Cardiac septum (tissue), 1 donor: ENCODE data around the gene WDR73. TPM values are rescaled to one million over a fixed set of nuclear protein-coding genes. Genes with fewer than 3 reads are reported as not detected.
"Not testable (repeated sequence)": the region's sequence is repeated elsewhere in the genome, so short reads cannot be mapped to it uniquely, and the experiment has no call there.

Source experiments
- DNase-seq: peaks from one replicate; pipeline ENCODE4 v3.0.0-alpha.2; 2020; ENCODE audit warnings: low spot score
- intact Hi-C: fragments of 100-400 bp; cut with DNase I; formaldehyde crosslinking; loops from one replicate; pipeline ENCODE4 v1.14.0; 2022
- total RNA-seq: library from RNA; stranded (reverse); fragmentation: NEBNext Ultra II Directional; extraction: Animal tissue kit (Norgen Biotek cat#: 25700); gene quantifications from one replicate; pipeline ENCODE4 v1.2.1, GENCODE V29; 2021
- donor health status: DM: no; HTN: no; CAD: no.

WDR73 gene
- total RNA-seq, 1 donor from 2014 or later = 15.2 TPM

- intact Hi-C loops = loop anchor here (5.0 to 10.0 kb wide), 4 partner anchors 56 to 258 kb away; partner anchors contain the start of genes ALPK3, SEC11A and ZNF592
These were observed 4.8 kb upstream of the WDR73 start for GRCh38 chr15:84658788-84659411.

DNA sequence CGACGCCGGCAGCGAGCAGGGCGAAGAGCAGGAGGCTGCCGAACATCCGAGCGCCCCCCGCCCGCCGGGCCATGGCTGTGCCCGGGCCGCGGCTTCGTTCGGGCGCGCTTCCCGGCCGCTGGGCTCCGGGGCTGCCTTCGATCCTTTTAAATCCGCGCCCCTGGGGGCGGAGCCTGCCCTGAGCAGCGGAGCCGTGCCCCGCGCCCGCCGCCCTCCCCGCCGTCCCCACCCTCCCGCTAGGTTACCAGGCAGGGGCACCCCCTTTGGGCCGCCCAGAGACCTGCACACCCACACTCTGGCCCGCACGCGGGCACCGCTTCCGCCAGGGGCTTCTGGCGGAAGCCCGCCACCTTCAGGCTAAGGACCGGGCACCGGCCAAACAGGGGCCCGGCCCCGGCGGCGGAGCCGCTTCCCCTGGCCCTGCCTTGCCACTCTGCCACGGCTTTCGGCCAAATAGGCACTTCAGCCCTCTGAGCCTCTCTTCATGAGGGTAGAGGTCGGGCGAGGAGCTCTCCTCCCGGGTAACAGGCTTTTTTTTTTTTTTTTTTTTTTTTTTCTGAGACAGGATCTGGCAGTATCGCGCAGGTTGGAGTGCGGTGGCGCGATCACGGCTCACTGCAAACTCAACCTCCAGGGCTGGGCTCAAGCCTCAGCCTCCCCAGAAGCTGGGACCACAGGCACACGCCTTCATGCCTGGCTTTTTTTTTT, 4.2 kb upstream of the WDR73 start, which contains the start of gene NMB:
Gene NMB (minus strand): TSS at position 120 of the 708 bp plus-strand sequence. CDS start 47 bp downstream, at position 73.
- peak; percentile 90 for DNase-seq
- intact Hi-C loops = loop anchor here (5.0 to 10.0 kb wide), 4 partner anchors 57 to 259 kb away; partner anchors contain the start of genes ALPK3, SEC11A and ZNF592

More at GRCh38 chr15:84658788-84659411, 4.8 kb upstream of the WDR73 start:
- no peak for DNase-seq

DNA sequence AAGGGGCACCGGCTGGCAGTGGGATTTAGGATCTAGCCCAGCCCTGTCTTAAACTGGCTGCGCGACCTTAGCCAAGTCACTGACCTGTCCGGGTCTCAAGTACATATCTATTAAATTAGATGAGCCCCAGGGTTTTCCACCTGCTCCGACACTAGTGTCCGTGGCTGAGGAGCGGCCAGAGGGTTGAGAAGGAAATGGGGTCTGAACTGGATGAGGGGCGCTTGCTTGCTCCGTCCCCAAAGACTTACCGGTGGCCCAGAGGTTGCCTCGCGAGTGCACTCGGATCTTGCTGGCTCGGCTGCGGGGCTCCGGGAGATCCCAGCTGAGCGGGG, 3.6 kb upstream of the WDR73 start:
- DNase-seq = no peak
- intact Hi-C loops = loop anchor here (5.0 to 10.0 kb wide), 4 partner anchors 57 to 260 kb away; partner anchors contain the start of genes ALPK3, SEC11A and ZNF592

- no peak for DNase-seq
- intact Hi-C loops = loop anchor here (5.0 to 10.0 kb wide), 4 partner anchors 58 to 260 kb away; partner anchors contain the start of genes ALPK3, SEC11A and ZNF592
These were observed 2.9 kb upstream of the WDR73 start for GRCh38 chr15:84656972-84657371.

DNA sequence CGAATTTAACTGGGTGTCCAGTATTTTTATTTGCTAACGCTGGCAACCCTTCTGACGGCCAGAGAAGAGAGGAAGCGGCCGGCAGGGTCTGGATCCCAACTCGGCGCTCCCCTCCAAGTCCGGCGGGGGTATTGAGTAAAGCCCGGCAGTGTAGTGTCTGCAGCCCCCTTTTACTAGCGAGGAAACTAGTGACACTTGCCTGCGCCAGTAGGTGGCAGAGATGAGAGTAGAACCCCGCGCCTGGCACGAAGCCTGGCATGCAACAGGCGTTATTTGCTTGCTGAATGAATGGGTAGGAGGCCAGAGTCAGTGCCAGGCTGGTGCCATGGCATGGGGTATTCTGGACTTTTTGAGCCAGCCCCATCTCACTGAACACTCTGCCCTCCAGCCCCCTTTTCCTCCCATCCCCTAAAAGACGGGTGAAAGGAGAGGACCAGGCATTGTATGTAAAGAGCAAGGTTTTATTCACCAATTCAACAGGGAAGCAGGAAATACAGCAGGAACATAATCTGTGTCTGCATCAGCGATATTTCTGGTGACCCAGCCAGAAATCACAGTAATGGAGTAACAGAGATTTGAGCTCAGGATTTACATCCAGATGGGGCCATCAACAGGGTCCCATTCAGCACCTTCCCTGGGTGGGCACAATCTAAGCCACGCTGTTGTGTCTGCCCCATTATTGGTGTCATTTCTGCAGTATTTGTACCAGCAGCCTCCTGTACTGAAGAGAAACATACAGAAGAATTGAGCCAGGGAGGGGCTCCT, 788 bp upstream of the WDR73 start:
- DNase-seq = peak; percentile 89
- intact Hi-C loops = loop anchor here (2.0 to 10.0 kb wide), 7 partner anchors 20 to 272 kb away; partner anchors contain the start of genes ALPK3, SEC11A, ZNF592 and ZSCAN2

GRCh38 chr15:84653584-84653909, 536 bp downstream of the WDR73 start:
- intact Hi-C loops = loop anchor here (5.0 to 10.0 kb wide), 2 partner anchors 61 to 274 kb away; partner anchors contain the start of gene SEC11A

DNA sequence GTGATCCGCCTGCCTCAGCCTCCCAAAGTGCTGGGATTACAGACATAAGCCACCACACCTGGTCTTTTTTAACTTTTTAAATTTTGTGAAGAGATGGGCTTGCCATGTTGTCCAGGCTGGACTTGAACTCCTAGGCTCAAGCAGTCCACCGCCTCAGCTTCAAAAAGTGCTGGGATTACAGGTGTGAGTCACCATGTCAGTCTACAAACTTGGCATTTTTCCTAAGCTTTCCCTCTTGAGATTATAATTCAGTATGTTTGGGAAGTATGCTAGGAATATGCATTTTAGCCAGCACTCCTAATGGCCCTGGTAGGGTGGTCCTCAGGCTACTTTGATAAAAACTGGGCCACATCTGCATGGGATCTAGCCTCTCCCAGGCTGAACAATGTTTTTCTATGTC, 4.4 kb downstream of the WDR73 start:
- intact Hi-C loops = loop anchor here (5.0 to 10.0 kb wide), 2 partner anchors 65 to 278 kb away; partner anchors contain the start of gene SEC11A
- DNase-seq = no peak

More at GRCh38 chr15:84653584-84653909, 536 bp downstream of the WDR73 start:
- no peak for DNase-seq

- no peak for DNase-seq
- intact Hi-C loops = no loop called here
These were observed 5.5 kb downstream of the WDR73 start for GRCh38 chr15:84648539-84648938.

DNA sequence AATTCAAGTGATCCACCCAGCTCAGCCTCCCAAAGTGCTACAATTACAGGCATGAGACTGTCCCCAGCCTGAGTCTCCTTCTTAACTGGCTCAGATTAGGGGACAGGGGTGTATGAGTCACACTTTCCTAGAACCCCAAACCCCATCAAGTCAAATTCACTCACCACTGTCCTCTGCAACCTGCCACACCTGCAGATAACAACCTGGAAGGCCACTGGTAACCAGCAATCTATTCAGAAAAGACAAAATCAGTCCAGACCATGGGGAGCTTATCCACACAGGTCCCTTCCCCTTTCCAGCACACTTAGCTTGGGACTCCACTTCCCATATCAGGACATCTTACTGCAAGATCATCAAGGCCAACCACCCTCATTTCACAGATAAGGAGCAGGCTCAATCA, 6.4 kb downstream of the WDR73 start:
- intact Hi-C loops = no loop called here

DNA sequence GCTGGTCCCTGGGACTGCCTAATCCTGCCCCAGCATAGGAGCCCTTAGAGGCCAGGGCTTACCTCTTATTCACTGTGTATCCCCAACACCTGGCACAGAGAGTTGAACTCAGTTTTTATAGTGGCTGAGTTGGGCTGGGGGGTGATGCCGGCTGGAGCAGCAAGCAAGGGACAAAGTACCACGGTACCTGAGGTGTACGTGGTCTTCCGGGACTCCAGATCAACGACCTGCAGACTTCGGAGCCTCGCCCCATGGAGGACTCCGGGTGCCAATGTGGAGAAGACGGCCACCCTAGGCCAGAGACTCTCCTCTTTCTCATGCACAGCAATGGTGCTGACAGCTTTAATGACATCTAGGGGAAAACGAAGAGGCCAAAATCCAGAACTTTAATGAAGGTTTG, 8.1 kb downstream of the WDR73 start:
- intact Hi-C loops = no loop called here
- no peak for DNase-seq

More for the DNA sequence above, 6.4 kb downstream of the WDR73 start:
- DNase-seq = no peak

GRCh38 chr15:84645496-84645895, 8.6 kb downstream of the WDR73 start:
- intact Hi-C loops = no loop called here
- no peak for DNase-seq

DNA sequence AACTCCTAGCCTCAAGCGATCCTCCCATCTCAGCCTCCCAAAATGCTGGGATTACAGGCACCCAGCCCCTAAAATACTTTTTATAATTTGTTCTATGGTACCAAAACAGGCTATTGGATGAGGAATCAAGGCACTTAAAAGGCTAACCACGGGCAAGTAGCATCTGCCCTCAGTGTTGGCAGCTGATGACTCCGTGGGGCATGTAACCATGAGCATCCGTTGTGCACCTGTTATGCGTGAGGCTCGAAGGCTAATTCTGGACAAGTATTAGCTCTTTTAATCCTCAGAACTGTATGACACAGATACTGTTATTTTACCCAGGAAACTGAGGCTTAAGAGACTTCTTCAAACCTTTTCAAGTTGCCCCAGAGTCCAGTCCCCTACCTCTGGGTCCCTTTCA, 10.2 kb downstream of the WDR73 start:
- intact Hi-C loops = no loop called here
- peak; percentile 19 for DNase-seq

- intact Hi-C loops, DNase-seq: not testable (repeated sequence)
These were observed 11.4 kb downstream of the WDR73 start for GRCh38 chr15:84642640-84643039.

DNA sequence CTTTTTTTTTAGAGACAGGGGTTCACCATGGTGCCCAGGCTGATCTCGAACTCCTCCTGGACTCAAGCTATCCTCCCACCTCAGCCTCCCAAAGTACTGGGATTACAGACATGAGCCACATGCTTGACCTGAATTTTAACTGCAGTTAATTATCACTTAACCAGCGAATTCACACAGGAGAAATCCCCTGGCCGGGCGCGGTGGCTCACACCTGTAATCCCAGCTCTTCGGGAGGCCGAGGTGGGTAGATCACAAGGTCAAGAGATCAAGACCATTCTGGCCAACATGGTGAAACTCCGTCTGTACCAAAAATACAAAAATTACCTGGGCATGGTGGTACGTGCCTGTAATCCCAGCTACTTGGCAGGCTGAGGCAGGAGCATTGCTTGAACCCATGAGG, 12.2 kb downstream of the WDR73 start:
- DNase-seq, intact Hi-C loops: not testable (repeated sequence)

- intact Hi-C loops = no loop called here
These were observed 16.0 kb downstream of the WDR73 start for GRCh38 chr15:84638103-84638502.

GRCh38 chr15:84634228-84634837, 19.8 kb downstream of the WDR73 start:
- intact Hi-C loops = loop anchor here (2.0 kb wide), 1 partner anchor 20 kb away; the partner anchor contains the start of gene WDR73
- no peak for DNase-seq

More at GRCh38 chr15:84638103-84638502, 16.0 kb downstream of the WDR73 start:
- DNase-seq = no peak

DNA sequence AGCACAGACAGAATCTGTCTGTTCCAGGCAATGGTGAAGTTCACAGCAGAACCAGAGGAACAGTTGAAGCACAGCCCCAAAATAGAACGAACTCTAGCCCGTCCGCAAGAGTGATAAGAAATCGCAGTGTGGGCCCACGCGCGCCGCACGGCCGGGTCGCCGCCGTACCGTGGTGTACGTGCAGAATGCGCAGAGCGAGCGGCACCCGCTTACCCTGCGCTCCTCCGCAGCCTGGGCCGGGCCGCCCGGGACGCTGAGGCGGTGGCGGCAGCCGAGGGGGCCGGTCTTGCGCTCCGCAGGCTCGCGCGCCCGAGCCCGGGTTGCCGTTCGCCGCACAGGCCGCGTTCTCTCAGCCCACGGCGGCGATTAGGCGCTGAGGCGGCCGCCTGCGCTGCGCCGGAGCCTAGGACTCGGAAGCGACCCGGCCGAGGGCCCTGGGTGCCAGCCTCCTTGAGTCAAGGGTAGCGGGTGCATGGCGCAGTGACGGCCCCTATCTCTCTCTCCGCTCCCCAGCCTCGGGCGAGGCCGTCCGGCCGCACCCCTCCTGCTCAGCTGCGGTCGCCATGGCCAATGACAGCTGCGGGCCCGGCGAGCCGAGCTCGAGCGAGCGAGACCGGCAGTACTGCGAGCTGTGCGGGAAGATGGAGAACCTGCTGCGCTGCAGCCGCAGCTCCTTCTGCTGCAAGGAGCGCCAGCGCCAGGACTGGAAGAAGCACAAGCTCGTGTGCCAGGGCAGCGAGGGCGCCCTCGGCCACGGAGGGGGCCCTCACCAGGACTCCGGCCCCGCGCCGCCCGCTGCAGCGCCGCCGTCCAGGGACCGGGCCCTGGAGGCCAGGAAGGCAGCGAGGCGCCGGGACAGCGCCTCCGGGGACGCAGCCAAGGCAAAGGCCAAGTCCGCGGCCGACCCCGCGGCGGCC, 20.5 kb downstream of the WDR73 start:
- intact Hi-C loops = loop anchor here (2.0 kb wide), 1 partner anchor 21 kb away; the partner anchor contains the start of gene WDR73
- peak; percentile 86 for DNase-seq

DNA sequence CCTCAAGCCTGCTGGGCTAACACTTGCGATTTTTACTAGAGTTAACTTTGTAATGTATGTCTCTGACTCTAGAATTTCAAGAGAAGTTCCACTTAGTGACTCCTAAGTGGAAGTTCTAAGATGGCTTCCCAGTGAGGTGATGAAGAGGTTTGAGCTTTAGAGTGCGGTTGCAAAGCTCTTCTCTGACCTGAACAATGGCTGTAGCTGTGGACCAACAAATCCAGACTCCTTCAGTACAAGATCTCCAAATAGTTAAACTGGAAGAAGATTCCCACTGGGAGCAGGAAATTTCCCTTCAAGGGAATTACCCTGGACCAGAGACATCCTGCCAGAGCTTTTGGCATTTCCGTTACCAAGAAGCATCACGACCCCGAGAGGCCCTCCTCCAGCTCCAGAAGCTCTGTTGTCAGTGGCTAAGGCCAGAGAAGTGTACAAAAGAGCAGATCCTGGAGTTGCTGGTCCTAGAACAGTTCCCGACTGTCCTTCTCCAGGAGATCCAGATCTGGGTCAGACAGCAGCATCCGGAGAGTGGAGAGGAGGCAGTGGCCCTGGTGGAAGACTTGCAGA, 22.3 kb downstream of the WDR73 start:
- intact Hi-C loops = loop anchor here (2.0 kb wide), 1 partner anchor 31 kb away; the partner anchor contains the start of gene ZSCAN2
- DNase-seq = no peak
